HG02970 (cell line): ENCODE measurements around the gene CHRD.
"Not testable (repeated sequence)": the region's sequence is repeated elsewhere in the genome, so short reads cannot be mapped to it uniquely, and the experiment has no call there.

Source experiments
- ATAC-seq: cut with Tn5 transposase; IDR thresholded peaks from one replicate; pipeline ENCODE4 v1.9.1; 2021; ENCODE audit warnings: mild to moderate bottlenecking, moderate library complexity, moderate number of reproducible peaks; ENCODE audit not compliant: unreplicated experiment, low FRiP score

The CHRD gene

GRCh38 chr3:184379358-184380184 is at the start of gene CHRD:
TSS of gene CHRD (plus strand) at chr3:184380054. CDS start at chr3:184380319, 265 bp downstream.
- no peak for ATAC-seq

GRCh38 chr3:184332370-184333090 is 47.3 kb upstream of the CHRD start:
- ATAC-seq, result no peak

- ATAC-seq, result no peak
Observed at GRCh38 chr3:184333190-184333589, 46.7 kb upstream of the CHRD start.

- ATAC-seq, result no peak
Observed at GRCh38 chr3:184333700-184334099, 46.2 kb upstream of the CHRD start.

- ATAC-seq, result no peak
Observed at GRCh38 chr3:184334470-184335158, 45.2 kb upstream of the CHRD start.

- peak; percentile 8 for ATAC-seq
Observed at GRCh38 chr3:184335291-184335660, 44.6 kb upstream of the CHRD start.

- peak; percentile 63 for ATAC-seq
Observed at GRCh38 chr3:184335661-184336546, 44.0 kb upstream of the CHRD start.

- ATAC-seq, result no peak
Observed at GRCh38 chr3:184336547-184337398, 43.1 kb upstream of the CHRD start.

GRCh38 chr3:184337399-184337714 is 42.5 kb upstream of the CHRD start, which contains the start of gene FAM131A:
TSS of gene FAM131A (plus strand) at chr3:184337600. CDS start at chr3:184337631, 31 bp downstream.
- no peak for ATAC-seq

GRCh38 chr3:184337981-184338380 is 41.9 kb upstream of the CHRD start:
- ATAC-seq, result no peak

- ATAC-seq, result no peak
Observed at GRCh38 chr3:184338511-184338945, 41.3 kb upstream of the CHRD start.

GRCh38 chr3:184339001-184339400 is 40.9 kb upstream of the CHRD start:
- ATAC-seq, result no peak

- not testable (repeated sequence) for ATAC-seq
Observed at GRCh38 chr3:184339451-184340135, 40.3 kb upstream of the CHRD start.

GRCh38 chr3:184341925-184342324 is 37.9 kb upstream of the CHRD start:
- no peak for ATAC-seq

- no peak for ATAC-seq
Observed at GRCh38 chr3:184343200-184343876, 36.5 kb upstream of the CHRD start.

GRCh38 chr3:184344579-184345316 is 35.1 kb upstream of the CHRD start:
- ATAC-seq, result no peak

GRCh38 chr3:184345317-184346144 is 34.3 kb upstream of the CHRD start:
- no peak for ATAC-seq
